GM12878 (cell line): Measurements from ENCODE around the gene AKNA. TPM values are rescaled to one million over a fixed set of nuclear protein-coding genes. Genes with fewer than 3 reads are reported as not detected.

Source experiments
- ASH2L ChIP-seq: fragments of 300-600, 200-600 bp; sonication (generic); IDR thresholded peaks from 2 replicates; pipeline ENCODE4 v1.6.1; 2017; ENCODE audit warnings: low read depth, mild to moderate bottlenecking, borderline replicate concordance
- ATF7 ChIP-seq: fragments of 450-650 bp; IDR thresholded peaks from 2 replicates; pipeline ENCODE4 v1.6.1; 2016; ENCODE audit warnings: low read depth, mild to moderate bottlenecking
- BCL3 ChIP-seq: IDR thresholded peaks from 2 replicates; pipeline ENCODE4 v1.6.1; 2011; ENCODE audit warnings: borderline replicate concordance, low read depth, mild to moderate bottlenecking, moderate library complexity, low read length; ENCODE audit not compliant: insufficient read depth, poor library complexity, severe bottlenecking
- BCLAF1 ChIP-seq: fragments of 450-650 bp; IDR thresholded peaks from 2 replicates; pipeline ENCODE4 v1.6.1; 2017; ENCODE audit warnings: antibody characterized with exemption, mild to moderate bottlenecking, moderate library complexity
- EP300 ChIP-seq, 2 experiments: fragments of 150-350 bp in 1 of 2; IDR thresholded peaks; 2 replicates each; pipeline ENCODE4 v1.6.1; 2011 to 2012; ENCODE audit warnings: low read depth in 2 of 2, low read length in 2 of 2, borderline replicate concordance in 1 of 2, improper control_type of control experiment in 1 of 2, inconsistent platforms in 1 of 2; ENCODE audit not compliant: control insufficient read depth in 1 of 2
- HDGF ChIP-seq: fragments of 450-650 bp; IDR thresholded peaks from 2 replicates; pipeline ENCODE4 v1.6.1; 2016; ENCODE audit warnings: antibody characterized with exemption
- IRF3 ChIP-seq: fragments of 450-650 bp; IDR thresholded peaks from 2 replicates; pipeline ENCODE4 v1.6.1; 2014; ENCODE audit warnings: mild to moderate bottlenecking
- JUNB ChIP-seq: IDR thresholded peaks from 2 replicates; pipeline ENCODE4 v1.6.1; 2016; ENCODE audit warnings: antibody characterized with exemption, mild to moderate bottlenecking
- MTA2 ChIP-seq: fragments of 450-650 bp; IDR thresholded peaks from 2 replicates; pipeline ENCODE4 v1.6.1; 2016; ENCODE audit warnings: low read depth, mild to moderate bottlenecking, moderate library complexity
- POU2F2 ChIP-seq: IDR thresholded peaks from 3 replicates; pipeline ENCODE4 v1.6.1; 2011; ENCODE audit warnings: low read depth, mild to moderate bottlenecking, low read length, borderline replicate concordance
- RAD21 ChIP-seq: IDR thresholded peaks from 2 replicates; pipeline ENCODE4 v1.6.1; 2011; ENCODE audit warnings: mild to moderate bottlenecking, low read depth, low read length, moderate library complexity; ENCODE audit not compliant: insufficient read depth
- RBBP5 ChIP-seq: fragments of 200-600 bp; sonication (generic); conservative IDR thresholded peaks from 2 replicates; pipeline ENCODE4 v1.6.1; 2016
- RELA ChIP-seq: fragments of 450-650 bp; IDR thresholded peaks from 2 replicates; pipeline ENCODE4 v1.8.0; 2014; ENCODE audit warnings: borderline replicate concordance; ENCODE audit not compliant: partially characterized antibody
- SIN3A ChIP-seq: IDR thresholded peaks from 2 replicates; pipeline ENCODE4 v1.6.1; 2012; ENCODE audit warnings: low read depth, low read length, improper control_type of control experiment
- SP1 ChIP-seq: IDR thresholded peaks from one replicate; pipeline ENCODE4 v1.6.1; 2011; ENCODE audit warnings: low read depth, low read length
- SREBF2 ChIP-seq: IDR thresholded peaks from 2 replicates; pipeline ENCODE4 v1.6.1; 2012; ENCODE audit warnings: mild to moderate bottlenecking, low read length
- SUPT20H ChIP-seq: IDR thresholded peaks from 2 replicates; pipeline ENCODE4 v1.6.1; 2011; ENCODE audit warnings: low read depth, mild to moderate bottlenecking, low read length, moderate library complexity, borderline replicate concordance; ENCODE audit not compliant: control insufficient read depth
- TBL1XR1 ChIP-seq: IDR thresholded peaks from 2 replicates; pipeline ENCODE4 v1.6.1; 2012; ENCODE audit warnings: low read depth, low read length, improper control_type of control experiment
- TCF12 ChIP-seq: IDR thresholded peaks from 2 replicates; pipeline ENCODE4 v1.6.1; 2011; ENCODE audit warnings: low read depth, mild to moderate bottlenecking, low read length
- ZNF687 ChIP-seq: fragments of 450-650 bp; IDR thresholded peaks from 2 replicates; pipeline ENCODE4 v1.6.1; 2017; ENCODE audit warnings: mild to moderate bottlenecking, moderate library complexity
- polyA plus RNA-seq, 11 experiments: library from polyadenylated mRNA; depleted of rRNA in 4 of 11; unstranded in 6 of 11; stranded (reverse) in 5 of 11; fragments of >200 nt; fragmentation: Nextera tagmentation in 4 of 11; fragmentation: Illumina TruSeq in 1 of 11; extraction: Ambion mirVana in 4 of 11; extraction: Trizol in 1 of 11; gene quantifications; 1 replicate in 1 of 11; 2 replicates in 10 of 11; pipeline versions ENCODE4 v1.2.1 to v1.2.3, GENCODE V29; 2011 to 2016; ENCODE audit warnings: inconsistent platforms in 2 of 11, missing spikeins in 2 of 11, low read depth in 1 of 11
- total RNA-seq, 4 experiments: library from RNA; depleted of rRNA in 3 of 4; stranded (reverse); fragments of >200 nt in 3 of 4; fragmentation: Illumina TruSeq in 1 of 4; extraction: Trizol in 1 of 4; gene quantifications; 2 replicates each; pipeline versions ENCODE4 v1.2.1 to v1.2.3, GENCODE V29; 2013 to 2021

Gene AKNA
- total and polyA plus RNA-seq, 10 of the 15 experiments (the other 5 are each of a cell fraction or from before 2014, with no cell fraction given) = 1.6 to 132 (median 35.3) TPM

GRCh38 chr9:114372921-114373448 lies 14.8 kb downstream of the AKNA start (continued):
- TF ChIP-seq ASH2L (no peak), TBL1XR1 (peak; percentile 59; the same call in 1 of the 2 replicates), IRF3 (no peak), ZNF687 (peak; percentile 99), SREBF2 (no peak), BCLAF1 (no peak), TCF12 (peak; percentile 96), SIN3A (no peak), ATF7 (peak; percentile 55), POU2F2 (peak; percentile 75; the same call in 2 of the 3 replicates), SP1 (peak; percentile 81), RAD21 (peak; percentile 25; the same call in 1 of the 2 replicates), JUNB (no peak; the same call in 1 of the 2 replicates), RBBP5 (no peak), HDGF (peak; percentile 85), MTA2 (peak; percentile 79), EP300 (IDR thresholded peaks at IDR 0.05; ENCODE audit: borderline replicate concordance in 1 of 2, control insufficient read depth in 1 of 2, low read depth in 2 of 2, low read length in 2 of 2) (peak; percentile 72 to 86), SUPT20H (no peak), BCL3 (peak; percentile 85), RELA (peak; percentile 36)
